22Rv1 (cell line): ENCODE measurements around the gene RPS6KB2.
"Not testable (repeated sequence)": the region's sequence is repeated elsewhere in the genome, so short reads cannot be mapped to it uniquely, and the experiment has no call there.

ENCODE experiments used
- H3K27ac ChIP-seq: fragments of 450-650 bp; 2 replicates; pipeline ENCODE4 v1.5.1; 2017
- CTCF ChIP-seq: fragments of 450-650 bp; IDR thresholded peaks from 2 replicates; pipeline ENCODE4 v1.5.1; 2017; ENCODE audit warnings: mild to moderate bottlenecking
- ZFX ChIP-seq: fragments of 450-650 bp; IDR thresholded peaks from 2 replicates; pipeline ENCODE4 v1.6.1; 2017; ENCODE audit warnings: antibody characterized with exemption, borderline replicate concordance

The RPS6KB2 gene

GRCh38 chr11:67472882-67473281 lies 44.6 kb downstream of the RPS6KB2 start:
- TF ChIP-seq CTCF (no peak), ZFX (no peak)
- H3K27ac ChIP-seq, result no peak overlapping the region

GRCh38 chr11:67476692-67477091 lies 48.4 kb downstream of the RPS6KB2 start:
- not testable (repeated sequence) for H3K27ac ChIP-seq

GRCh38 chr11:67477344-67478050 lies 49.2 kb downstream of the RPS6KB2 start:
- H3K27ac ChIP-seq, result not testable (repeated sequence)

GRCh38 chr11:67482275-67482826 lies 54.1 kb downstream of the RPS6KB2 start:
- H3K27ac ChIP-seq, result peak overlapping the region; percentile 71
- no peak for TF ChIP-seq ZFX
- no peak for TF ChIP-seq CTCF

GRCh38 chr11:67482827-67483798 lies 54.8 kb downstream of the RPS6KB2 start, which contains the start of gene AIP:
AIP (plus strand) TSS chr11:67483026; CDS start chr11:67483159, 133 bp downstream.
- TF ChIP-seq CTCF, result no peak
- no peak for TF ChIP-seq ZFX
- H3K27ac ChIP-seq, result peak within 1 kb of the TSS; percentile 71

- no peak overlapping the region; the same call in 1 of the 2 replicates for H3K27ac ChIP-seq
- TF ChIP-seq ZFX (no peak), CTCF (no peak)
These were observed 55.8 kb downstream of the RPS6KB2 start for GRCh38 chr11:67483831-67484665.

- no peak overlapping the region for H3K27ac ChIP-seq
- TF ChIP-seq ZFX, result no peak
- no peak for TF ChIP-seq CTCF
These were observed 56.6 kb downstream of the RPS6KB2 start for GRCh38 chr11:67484847-67485311.
